A549 (cell line): ENCODE data around the gene RABL6. TPM values are rescaled to one million over a fixed set of nuclear protein-coding genes. Genes with fewer than 3 reads are reported as not detected.
"Not testable (repeated sequence)": the region's sequence is repeated elsewhere in the genome, so short reads cannot be mapped to it uniquely, and the experiment has no call there.

Experiments
- ATAC-seq, 2 experiments: fragments of 200-7000 bp in 1 of 2; fragments of >200 bp in 1 of 2; cut with Nextera tagmentation in 1 of 2; cut with Tn5 transposase in 1 of 2; 3 replicates each; pipeline versions ENCODE4 v1.8.0 to v1.9.1; 2018 to 2020; ENCODE audit warnings: mild to moderate bottlenecking in 1 of 2, moderate library complexity in 1 of 2
- CTCF ChIA-PET: fragments of 300-600 bp; sonication (Branson Sonifier 250); formaldehyde crosslinking; extraction: SDS; loops from one replicate; lab custom pipeline; 2021; ENCODE audit warnings: antibody characterized with exemption, inconsistent platforms; lab: Yijun Ruan, JAX
- POLR2A ChIA-PET: fragments of 350-600 bp; formaldehyde crosslinking; extraction: SDS; loops from one replicate; lab custom pipeline; 2021; ENCODE audit warnings: antibody characterized with exemption, inconsistent platforms; lab: Yijun Ruan, JAX
- DNase-seq, 2 experiments: peaks; one replicate each; pipeline versions ENCODE4 v3.0.0 to v3.0.0-alpha.2; 2011 to 2016; ENCODE audit warnings: low read depth in 1 of 2, low spot score in 1 of 2
- FAIRE-seq: peaks from 2 replicates; lab custom pipeline; 2011; peaks lifted over from hg19 to GRCh38; lab: Jason Lieb, UNC
- H3K27ac ChIP-seq, 2 experiments: fragments of >200 bp; sonication (Bioruptor Twin); formaldehyde crosslinking; 3 replicates each; pipeline ENCODE4 v1.5.1; 2016 to 2017
- H3K4me1 ChIP-seq: fragments of >200 bp; sonication (Bioruptor Twin); formaldehyde crosslinking; 3 replicates; pipeline ENCODE4 v1.6.1; 2016
- H3K4me2 ChIP-seq: fragments of >200 bp; sonication (Bioruptor Twin); formaldehyde crosslinking; 3 replicates; pipeline ENCODE4 v1.6.1; 2016
- H3K4me3 ChIP-seq: fragments of >200 bp; sonication (Bioruptor Twin); formaldehyde crosslinking; 3 replicates; pipeline ENCODE4 v1.5.1; 2016
- H3K9me3 ChIP-seq: fragments of >200 bp; sonication (Bioruptor Twin); formaldehyde crosslinking; 3 replicates; pipeline ENCODE4 v1.6.1; 2016
- CBX8 ChIP-seq: fragments of 200-600 bp; sonication (generic); IDR thresholded peaks from 2 replicates; pipeline ENCODE4 v1.6.1; 2016
- CEBPB ChIP-seq, 2 experiments: fragments of >200 bp in 1 of 2; sonication (Bioruptor Twin) in 1 of 2; formaldehyde crosslinking in 1 of 2; IDR thresholded peaks; 2 replicates each; pipeline ENCODE4 v1.6.1; 2012 to 2016
- CHD2 ChIP-seq: fragments of 150-350 bp; IDR thresholded peaks from 2 replicates; pipeline ENCODE4 v1.6.1; 2014; ENCODE audit warnings: low read length; ENCODE audit not compliant: partially characterized antibody
- EHF ChIP-seq: fragments of 250-450 bp; sonication (Bioruptor Pico); IDR thresholded peaks from 2 replicates; pipeline ENCODE4 v1.5.0; 2020; ENCODE audit warnings: mild to moderate bottlenecking
- HOXA7 ChIP-seq: fragments of 250-450 bp; sonication (Bioruptor Pico); IDR thresholded peaks from 2 replicates; pipeline ENCODE4 v1.5.0; 2020; ENCODE audit warnings: mild to moderate bottlenecking, moderate library complexity
- HOXB13 ChIP-seq: fragments of 250-450 bp; sonication (Bioruptor Pico); IDR thresholded peaks from 2 replicates; pipeline ENCODE4 v1.5.0; 2020; ENCODE audit warnings: low read depth, mild to moderate bottlenecking, moderate library complexity
- HOXB5 ChIP-seq: fragments of 250-450 bp; sonication (Bioruptor Pico); IDR thresholded peaks from 2 replicates; pipeline ENCODE4 v1.5.0; 2020; ENCODE audit warnings: mild to moderate bottlenecking, moderate library complexity
- JUN ChIP-seq, 2 experiments: fragments of >200 bp; sonication (Bioruptor Twin); formaldehyde crosslinking; IDR thresholded peaks; 2 replicates in 1 of 2; 3 replicates in 1 of 2; pipeline ENCODE4 v1.6.1; 2016 to 2017
- JUNB ChIP-seq: fragments of >200 bp; sonication (Bioruptor Twin); formaldehyde crosslinking; IDR thresholded peaks from 2 replicates; pipeline ENCODE4 v1.6.1; 2016
- KDM5A ChIP-seq: fragments of 200-600 bp; sonication (generic); IDR thresholded peaks from 2 replicates; pipeline ENCODE4 v1.6.1; 2016; ENCODE audit warnings: antibody characterized with exemption, mild to moderate bottlenecking
- MAFK ChIP-seq: fragments of 450-650 bp; IDR thresholded peaks from 2 replicates; pipeline ENCODE4 v1.6.1; 2014; ENCODE audit not compliant: partially characterized antibody
- MAZ ChIP-seq: fragments of 150-350 bp; IDR thresholded peaks from 2 replicates; pipeline ENCODE4 v1.6.1; 2014; ENCODE audit warnings: antibody characterized with exemption, low read depth, low read length, borderline replicate concordance
- MYC ChIP-seq: IDR thresholded peaks from 2 replicates; pipeline ENCODE4 v1.6.1; 2012; ENCODE audit warnings: mild to moderate bottlenecking, inconsistent platforms, low read length, improper control_type of control experiment, borderline replicate concordance
- NR3C1 ChIP-seq: fragments of >200 bp; sonication (Bioruptor Twin); formaldehyde crosslinking; IDR thresholded peaks from 3 replicates; pipeline ENCODE4 v1.6.1; 2017
- RAD21 ChIP-seq, 2 experiments: fragments of >200 bp in 1 of 2; sonication (Bioruptor Twin) in 1 of 2; formaldehyde crosslinking in 1 of 2; IDR thresholded peaks in 1 of 2; conservative IDR thresholded peaks in 1 of 2; 2 replicates in 1 of 2; 3 replicates in 1 of 2; pipeline ENCODE4 v1.6.1; 2012 to 2018; ENCODE audit warnings: inconsistent platforms in 1 of 2
- RFX5 ChIP-seq: fragments of 450-650 bp; IDR thresholded peaks from 2 replicates; pipeline ENCODE4 v1.7.1; 2014; ENCODE audit warnings: antibody characterized with exemption, mild to moderate bottlenecking, moderate library complexity
- TP53 ChIP-seq: fragments of 250-450 bp; sonication (Bioruptor Pico); IDR thresholded peaks from 2 replicates; pipeline ENCODE4 v1.5.0; 2021; ENCODE audit warnings: mild to moderate bottlenecking, moderate library complexity
- ZNF302 ChIP-seq: fragments of 250-450 bp; sonication (Bioruptor Pico); IDR thresholded peaks from 2 replicates; pipeline ENCODE4 v1.9.0; 2021; ENCODE audit warnings: inconsistent platforms, mild to moderate bottlenecking, moderate library complexity
- ZSCAN20 ChIP-seq: fragments of 250-450 bp; sonication (Bioruptor Pico); IDR thresholded peaks from 2 replicates; pipeline ENCODE4 v1.8.0; 2022; ENCODE audit warnings: mild to moderate bottlenecking, moderate library complexity
- WGBS: methylation state at CpG from one replicate; pipeline ENCODE4 v1.1.6; 2017; ENCODE audit errors: missing lambda C conversion rate; 5-methylcytosine and 5-hydroxymethylcytosine counted together
- polyA plus RNA-seq, 4 experiments: library from polyadenylated mRNA; depleted of rRNA in 3 of 4; stranded (reverse); fragments of >200 nt; fragmentation: RNase III in 1 of 4; extraction: RNeasy Plus Mini Kit Qiagen cat#74134 plus additional on column Dnase treatment in 1 of 4; gene quantifications; 2 replicates in 3 of 4; 3 replicates in 1 of 4; pipeline ENCODE4 v1.2.3, GENCODE V29; 2011 to 2017
- TF ChIP-seq, protein P1 (sequence below): fragments of 200-600 bp; sonication (generic); IDR thresholded peaks from 2 replicates; pipeline ENCODE4 v1.6.1; 2016; ENCODE audit warnings: antibody characterized with exemption, mild to moderate bottlenecking, moderate library complexity
- TF ChIP-seq, protein P2 (sequence below): IDR thresholded peaks from 2 replicates; pipeline ENCODE4 v1.6.1; 2012
- TF ChIP-seq, protein P3 (sequence below): IDR thresholded peaks from 2 replicates; pipeline ENCODE4 v1.6.1; 2012
- TF ChIP-seq, protein P4 (sequence below): fragments of >200 bp; sonication (Bioruptor Twin); formaldehyde crosslinking; IDR thresholded peaks from 3 replicates; pipeline ENCODE4 v1.5.1; 2016

The RABL6 gene
- polyA plus RNA-seq, 2 of the 4 experiments (the other 2 are of a cell fraction) = 46.8 to 71.4 TPM

DNA sequence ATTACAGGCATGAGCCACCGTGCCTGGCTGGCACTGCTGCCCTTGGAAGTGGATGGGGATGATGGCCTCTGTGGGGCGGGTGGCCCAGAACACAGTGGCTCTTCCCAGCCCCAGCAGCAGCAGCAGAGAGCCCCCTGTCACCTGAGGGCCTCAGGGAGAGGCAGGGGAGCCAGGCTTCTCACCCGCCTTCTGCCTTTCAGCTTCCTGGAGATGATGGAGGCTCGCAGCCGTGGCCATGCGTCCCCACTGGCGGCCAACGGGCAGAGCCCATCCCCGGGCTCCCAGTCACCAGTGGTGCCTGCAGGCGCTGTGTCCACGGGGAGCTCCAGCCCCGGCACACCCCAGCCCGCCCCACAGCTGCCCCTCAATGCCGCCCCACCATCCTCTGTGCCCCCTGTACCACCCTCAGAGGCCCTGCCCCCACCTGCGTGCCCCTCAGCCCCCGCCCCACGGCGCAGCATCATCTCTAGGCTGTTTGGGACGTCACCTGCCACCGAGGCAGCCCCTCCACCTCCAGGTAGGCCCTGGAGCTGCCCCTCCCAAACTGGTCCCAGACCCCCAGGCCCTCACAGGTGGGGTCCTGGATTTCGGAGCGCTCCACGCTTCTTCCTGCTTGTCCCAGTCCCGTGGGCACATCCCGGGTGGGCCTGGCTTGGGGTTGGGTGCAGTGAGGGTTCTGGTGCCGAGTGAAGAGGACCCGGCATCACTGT, 29.6 kb downstream of the RABL6 start:
- TF ChIP-seq, protein P1, sequence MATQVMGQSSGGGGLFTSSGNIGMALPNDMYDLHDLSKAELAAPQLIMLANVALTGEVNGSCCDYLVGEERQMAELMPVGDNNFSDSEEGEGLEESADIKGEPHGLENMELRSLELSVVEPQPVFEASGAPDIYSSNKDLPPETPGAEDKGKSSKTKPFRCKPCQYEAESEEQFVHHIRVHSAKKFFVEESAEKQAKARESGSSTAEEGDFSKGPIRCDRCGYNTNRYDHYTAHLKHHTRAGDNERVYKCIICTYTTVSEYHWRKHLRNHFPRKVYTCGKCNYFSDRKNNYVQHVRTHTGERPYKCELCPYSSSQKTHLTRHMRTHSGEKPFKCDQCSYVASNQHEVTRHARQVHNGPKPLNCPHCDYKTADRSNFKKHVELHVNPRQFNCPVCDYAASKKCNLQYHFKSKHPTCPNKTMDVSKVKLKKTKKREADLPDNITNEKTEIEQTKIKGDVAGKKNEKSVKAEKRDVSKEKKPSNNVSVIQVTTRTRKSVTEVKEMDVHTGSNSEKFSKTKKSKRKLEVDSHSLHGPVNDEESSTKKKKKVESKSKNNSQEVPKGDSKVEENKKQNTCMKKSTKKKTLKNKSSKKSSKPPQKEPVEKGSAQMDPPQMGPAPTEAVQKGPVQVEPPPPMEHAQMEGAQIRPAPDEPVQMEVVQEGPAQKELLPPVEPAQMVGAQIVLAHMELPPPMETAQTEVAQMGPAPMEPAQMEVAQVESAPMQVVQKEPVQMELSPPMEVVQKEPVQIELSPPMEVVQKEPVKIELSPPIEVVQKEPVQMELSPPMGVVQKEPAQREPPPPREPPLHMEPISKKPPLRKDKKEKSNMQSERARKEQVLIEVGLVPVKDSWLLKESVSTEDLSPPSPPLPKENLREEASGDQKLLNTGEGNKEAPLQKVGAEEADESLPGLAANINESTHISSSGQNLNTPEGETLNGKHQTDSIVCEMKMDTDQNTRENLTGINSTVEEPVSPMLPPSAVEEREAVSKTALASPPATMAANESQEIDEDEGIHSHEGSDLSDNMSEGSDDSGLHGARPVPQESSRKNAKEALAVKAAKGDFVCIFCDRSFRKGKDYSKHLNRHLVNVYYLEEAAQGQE = no peak
- no peak for TF ChIP-seq CHD2
- no peak for TF ChIP-seq CBX8
- TF ChIP-seq MAZ = no peak
- TF ChIP-seq KDM5A = no peak
- TF ChIP-seq ZSCAN20 (CRISPR knock-in tag) = no peak
- TF ChIP-seq JUNB = no peak
- TF ChIP-seq, protein P2, sequence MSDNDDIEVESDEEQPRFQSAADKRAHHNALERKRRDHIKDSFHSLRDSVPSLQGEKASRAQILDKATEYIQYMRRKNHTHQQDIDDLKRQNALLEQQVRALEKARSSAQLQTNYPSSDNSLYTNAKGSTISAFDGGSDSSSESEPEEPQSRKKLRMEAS = no peak
- TF ChIP-seq EHF (CRISPR knock-in tag) = no peak
- TF ChIP-seq MAFK = no peak
- TF ChIP-seq, protein P3, sequence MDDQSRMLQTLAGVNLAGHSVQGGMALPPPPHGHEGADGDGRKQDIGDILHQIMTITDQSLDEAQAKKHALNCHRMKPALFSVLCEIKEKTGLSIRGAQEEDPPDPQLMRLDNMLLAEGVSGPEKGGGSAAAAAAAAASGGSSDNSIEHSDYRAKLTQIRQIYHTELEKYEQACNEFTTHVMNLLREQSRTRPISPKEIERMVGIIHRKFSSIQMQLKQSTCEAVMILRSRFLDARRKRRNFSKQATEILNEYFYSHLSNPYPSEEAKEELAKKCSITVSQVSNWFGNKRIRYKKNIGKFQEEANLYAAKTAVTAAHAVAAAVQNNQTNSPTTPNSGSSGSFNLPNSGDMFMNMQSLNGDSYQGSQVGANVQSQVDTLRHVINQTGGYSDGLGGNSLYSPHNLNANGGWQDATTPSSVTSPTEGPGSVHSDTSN = no peak
- DNase-seq = no peak
- Histone ChIP-seq H3K9me3 (no peaks in the 10 kb centered on the region), H3K27ac (no peak overlapping the region), H3K4me2 (no peak overlapping the region), H3K4me1 (peaks cover 42% of the 10 kb centered on the region), H3K4me3 (no peak overlapping the region)
- ChIA-PET CTCF (interaction anchor here (1.5 to 2.2 kb wide), 4 partner anchors 22 to 198 kb away, joined by 4 to 10 read pairs (median 4); no protein-coding TSS in a partner anchor), POLR2A (no interaction called here)
- WGBS = 91% methylated on average over 14 of the region's 27 CpGs
- no peak for FAIRE-seq
- ATAC-seq = no peak

DNA sequence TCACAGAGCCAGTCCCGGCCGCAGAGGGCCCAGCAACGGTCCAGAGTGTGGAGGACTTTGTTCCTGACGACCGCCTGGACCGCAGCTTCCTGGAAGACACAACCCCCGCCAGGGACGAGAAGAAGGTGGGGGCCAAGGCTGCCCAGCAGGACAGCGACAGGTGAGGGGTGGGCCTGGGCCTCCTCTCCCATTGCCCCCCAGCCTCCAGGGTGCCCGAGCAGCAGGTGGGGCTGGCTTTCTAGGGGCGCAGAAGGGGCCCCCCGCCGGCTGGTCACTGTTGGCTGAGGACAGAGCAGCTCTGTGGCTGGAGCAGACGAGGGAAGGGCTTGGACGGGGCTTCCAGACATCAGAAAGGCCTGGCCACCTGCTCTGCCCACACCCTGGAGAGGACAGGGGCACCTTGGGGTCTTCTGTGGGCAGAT, 30.1 kb downstream of the RABL6 start:
- CTCF ChIA-PET = interaction anchor here (1.1 to 2.1 kb wide), 5 partner anchors 24 to 197 kb away, joined by 3 to 10 read pairs (median 4); no protein-coding TSS in a partner anchor
- peaks cover 44% of the 10 kb centered on the region for H3K4me1 ChIP-seq
- ATAC-seq, DNase-seq, H3K27ac ChIP-seq, H3K9me3 ChIP-seq, FAIRE-seq, H3K4me3 ChIP-seq, POLR2A ChIA-PET, H3K4me2 ChIP-seq: not testable (repeated sequence)
- no CpG with 5 or more reads among the region's 15 CpGs for WGBS

DNA sequence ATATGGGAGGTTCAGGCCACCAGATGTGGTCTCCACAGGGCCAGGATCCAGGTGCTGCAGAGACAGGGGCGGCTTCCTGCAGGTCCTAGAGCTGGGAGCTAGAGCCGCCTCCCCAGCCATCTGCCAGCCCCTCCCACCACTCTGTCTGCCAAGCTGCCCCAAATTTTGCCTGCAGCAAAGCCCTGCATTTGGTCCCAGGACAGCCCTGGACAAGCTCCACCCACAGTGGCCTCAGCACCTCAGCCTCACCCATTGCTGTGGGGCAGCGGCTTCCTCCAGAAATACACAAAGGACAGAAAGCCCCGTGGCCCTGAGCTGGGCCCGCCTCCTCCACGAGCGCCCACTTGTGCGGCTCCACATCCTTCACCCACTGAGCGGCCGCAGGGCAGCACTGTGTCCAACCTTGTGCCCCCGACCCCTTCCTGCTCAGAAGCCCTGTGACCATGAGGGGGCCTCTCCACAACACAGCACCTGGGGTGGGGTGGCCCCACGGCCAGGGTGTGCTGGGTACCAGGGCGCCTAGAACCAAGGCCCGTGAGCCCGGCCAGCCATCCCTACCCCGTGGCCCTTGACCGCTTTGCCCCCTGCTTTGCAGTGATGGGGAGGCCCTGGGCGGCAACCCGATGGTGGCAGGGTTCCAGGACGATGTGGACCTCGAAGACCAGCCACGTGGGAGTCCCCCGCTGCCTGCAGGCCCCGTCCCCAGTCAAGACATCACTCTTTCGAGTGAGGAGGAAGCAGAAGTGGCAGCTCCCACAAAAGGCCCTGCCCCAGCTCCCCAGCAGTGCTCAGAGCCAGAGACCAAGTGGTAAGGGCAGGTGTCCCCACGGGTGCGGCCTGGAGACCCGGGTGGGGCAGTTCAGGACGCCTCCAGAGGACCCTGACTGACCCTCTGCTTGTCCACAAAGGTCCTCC, 30.8 kb downstream of the RABL6 start:
- FAIRE-seq (no peak), DNase-seq (no peak), ATAC-seq (no peak)
- POLR2A ChIA-PET = no interaction called here
- Histone ChIP-seq H3K9me3 (no peaks in the 10 kb centered on the region), H3K27ac (0 out of 6 replicates have a peak overlapping the region, but pooled peaks of 1 of the 2 experiments have one; percentile 90), H3K4me3 (no peak overlapping the region), H3K4me1 (peaks cover 51% of the 10 kb centered on the region), H3K4me2 (no peak overlapping the region)
- CTCF ChIA-PET = interaction anchor here (1.1 to 3.2 kb wide), 6 partner anchors 9 to 197 kb away, joined by 3 to 13 read pairs (median 8); no protein-coding TSS in a partner anchor
- 96% methylated on average over 13 of the region's 29 CpGs for WGBS
- TF ChIP-seq CBX8 (no peak), JUNB (no peak), RAD21 (conservative IDR thresholded peaks at IDR 0.05 in 1 of 2, IDR thresholded peaks at IDR 0.05 in 1 of 2) (no peak), HOXA7 (CRISPR knock-in tag) (no peak), ZNF302 (CRISPR knock-in tag) (no peak), EHF (CRISPR knock-in tag) (no peak), TP53 (CRISPR knock-in tag) (no peak), JUN (IDR thresholded peaks at IDR 0.05) (no peak), NR3C1 (no peak), HOXB5 (CRISPR knock-in tag) (no peak), MYC (no peak), RFX5 (no peak), CEBPB (IDR thresholded peaks at IDR 0.05) (no peak), HOXB13 (CRISPR knock-in tag) (no peak)
- TF ChIP-seq, protein P2 = no peak
- TF ChIP-seq, protein P4, sequence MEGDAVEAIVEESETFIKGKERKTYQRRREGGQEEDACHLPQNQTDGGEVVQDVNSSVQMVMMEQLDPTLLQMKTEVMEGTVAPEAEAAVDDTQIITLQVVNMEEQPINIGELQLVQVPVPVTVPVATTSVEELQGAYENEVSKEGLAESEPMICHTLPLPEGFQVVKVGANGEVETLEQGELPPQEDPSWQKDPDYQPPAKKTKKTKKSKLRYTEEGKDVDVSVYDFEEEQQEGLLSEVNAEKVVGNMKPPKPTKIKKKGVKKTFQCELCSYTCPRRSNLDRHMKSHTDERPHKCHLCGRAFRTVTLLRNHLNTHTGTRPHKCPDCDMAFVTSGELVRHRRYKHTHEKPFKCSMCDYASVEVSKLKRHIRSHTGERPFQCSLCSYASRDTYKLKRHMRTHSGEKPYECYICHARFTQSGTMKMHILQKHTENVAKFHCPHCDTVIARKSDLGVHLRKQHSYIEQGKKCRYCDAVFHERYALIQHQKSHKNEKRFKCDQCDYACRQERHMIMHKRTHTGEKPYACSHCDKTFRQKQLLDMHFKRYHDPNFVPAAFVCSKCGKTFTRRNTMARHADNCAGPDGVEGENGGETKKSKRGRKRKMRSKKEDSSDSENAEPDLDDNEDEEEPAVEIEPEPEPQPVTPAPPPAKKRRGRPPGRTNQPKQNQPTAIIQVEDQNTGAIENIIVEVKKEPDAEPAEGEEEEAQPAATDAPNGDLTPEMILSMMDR = no peak
